Astrocyte of the cerebellum (primary cell): ENCODE data around the gene LRRC71.

ENCODE experiments used
- DNase-seq: peaks from one replicate; pipeline ENCODE4 v3.0.0-alpha.2; 2011; ENCODE audit warnings: low read depth
- H3K4me3 ChIP-seq: 2 replicates; pipeline ENCODE4 v1.5.1; 2011; ENCODE audit warnings: mild to moderate bottlenecking, low read depth, low read length, moderate library complexity
- in situ Hi-C: cut with HindIII; loops from 2 replicates; pipeline ENCODE4 v1.10.0; 2017; ENCODE audit warnings: low sequenced_read_pairs
- TF ChIP-seq, protein P1 (sequence below): IDR thresholded peaks from 2 replicates; pipeline ENCODE4 v1.5.1; 2012; ENCODE audit warnings: low read length, low read depth, moderate library complexity, mild to moderate bottlenecking; ENCODE audit errors: missing control alignments

Gene LRRC71

DNA sequence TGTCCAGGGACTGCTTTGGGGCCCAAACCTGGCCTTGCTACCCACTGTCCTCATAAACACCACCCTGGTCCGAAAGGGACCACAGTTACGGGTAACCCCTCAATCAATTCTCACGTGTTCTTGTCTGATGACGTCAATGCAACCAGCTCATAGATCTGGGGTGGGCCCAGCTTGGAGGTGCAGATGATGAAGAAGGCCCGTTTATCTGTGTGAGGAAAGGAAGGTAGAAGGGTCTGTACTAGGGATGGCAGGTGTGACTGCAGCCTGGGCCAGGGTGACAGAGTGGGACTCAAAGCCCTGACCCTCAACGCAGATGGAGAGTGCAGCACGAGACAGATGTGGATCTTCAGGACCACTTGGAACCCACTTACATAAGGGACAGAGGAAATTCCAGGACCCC is 22.1 kb downstream of the LRRC71 start:
- H3K4me3 ChIP-seq: no peak overlapping the region
- DNase-seq: no peak
- in situ Hi-C loops: no loop called here
- TF ChIP-seq, protein P1, sequence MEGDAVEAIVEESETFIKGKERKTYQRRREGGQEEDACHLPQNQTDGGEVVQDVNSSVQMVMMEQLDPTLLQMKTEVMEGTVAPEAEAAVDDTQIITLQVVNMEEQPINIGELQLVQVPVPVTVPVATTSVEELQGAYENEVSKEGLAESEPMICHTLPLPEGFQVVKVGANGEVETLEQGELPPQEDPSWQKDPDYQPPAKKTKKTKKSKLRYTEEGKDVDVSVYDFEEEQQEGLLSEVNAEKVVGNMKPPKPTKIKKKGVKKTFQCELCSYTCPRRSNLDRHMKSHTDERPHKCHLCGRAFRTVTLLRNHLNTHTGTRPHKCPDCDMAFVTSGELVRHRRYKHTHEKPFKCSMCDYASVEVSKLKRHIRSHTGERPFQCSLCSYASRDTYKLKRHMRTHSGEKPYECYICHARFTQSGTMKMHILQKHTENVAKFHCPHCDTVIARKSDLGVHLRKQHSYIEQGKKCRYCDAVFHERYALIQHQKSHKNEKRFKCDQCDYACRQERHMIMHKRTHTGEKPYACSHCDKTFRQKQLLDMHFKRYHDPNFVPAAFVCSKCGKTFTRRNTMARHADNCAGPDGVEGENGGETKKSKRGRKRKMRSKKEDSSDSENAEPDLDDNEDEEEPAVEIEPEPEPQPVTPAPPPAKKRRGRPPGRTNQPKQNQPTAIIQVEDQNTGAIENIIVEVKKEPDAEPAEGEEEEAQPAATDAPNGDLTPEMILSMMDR: no peak

GRCh38 chr1:156943756-156944155 is 23.3 kb downstream of the LRRC71 start:
- H3K4me3 ChIP-seq: no peak overlapping the region
- TF ChIP-seq, protein P1: no peak
- in situ Hi-C loops: no loop called here
- no peak for DNase-seq

- in situ Hi-C loops: no loop called here
- DNase-seq: no peak
- H3K4me3 ChIP-seq: no peak overlapping the region
- TF ChIP-seq, protein P1: no peak
Observed at GRCh38 chr1:156944268-156944667, 23.8 kb downstream of the LRRC71 start.

- no peak overlapping the region for H3K4me3 ChIP-seq
- no peak for DNase-seq
- in situ Hi-C loops: loop anchor here (5.0 kb wide), 1 partner anchor 58 kb away; no protein-coding TSS in a partner anchor
- TF ChIP-seq, protein P1: no peak
Observed at GRCh38 chr1:156944848-156945247, 24.4 kb downstream of the LRRC71 start.

DNA sequence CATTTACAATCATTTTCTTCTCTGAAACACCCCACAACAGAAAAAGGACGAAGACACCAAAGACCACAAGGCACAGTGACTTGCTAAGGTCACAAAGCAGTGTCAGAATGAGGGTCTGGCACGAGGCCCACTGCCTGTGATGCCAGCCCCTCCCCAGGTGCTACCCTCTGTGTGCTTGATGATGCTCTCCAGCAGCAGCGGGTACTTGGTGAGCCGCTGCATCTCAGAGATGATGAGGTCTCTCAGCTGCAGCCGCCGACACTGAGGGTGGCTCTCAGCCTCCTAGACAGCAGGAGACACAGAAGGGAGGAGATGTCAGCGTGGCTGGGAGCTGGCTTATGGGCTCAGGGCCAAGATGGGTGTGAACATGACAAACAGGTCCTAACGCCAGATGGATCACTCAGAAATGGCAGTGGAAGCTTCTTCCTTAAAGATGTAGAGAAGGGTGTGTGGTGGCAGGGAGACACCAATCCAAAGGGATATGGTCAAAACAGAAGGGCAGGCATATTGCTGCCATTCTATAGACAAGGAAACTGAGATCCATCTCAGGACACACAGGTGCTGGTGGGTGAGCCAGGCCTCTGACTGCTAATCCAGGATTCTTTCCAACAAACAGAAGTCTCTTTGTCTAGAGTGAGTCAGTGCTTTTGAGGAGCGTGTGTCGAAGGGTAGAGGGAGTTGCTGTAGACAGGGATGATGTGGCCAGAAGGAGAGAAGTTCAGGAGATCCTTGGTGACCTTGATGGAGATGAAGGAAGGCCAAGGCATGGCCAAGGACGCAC is 25.6 kb downstream of the LRRC71 start:
- TF ChIP-seq, protein P1: no peak
- in situ Hi-C loops: loop anchor here (5.0 kb wide), 1 partner anchor 59 kb away; no protein-coding TSS in a partner anchor
- no peak for DNase-seq
- no peak overlapping the region for H3K4me3 ChIP-seq

GRCh38 chr1:156947127-156947526 is 26.7 kb downstream of the LRRC71 start:
- in situ Hi-C loops: loop anchor here (5.0 kb wide), 1 partner anchor 60 kb away; no protein-coding TSS in a partner anchor
- no peak for DNase-seq
- TF ChIP-seq, protein P1: no peak
- no peak overlapping the region for H3K4me3 ChIP-seq
